AG09319 (cell line): Measurements from ENCODE around the gene NLRP5.
"Not testable (repeated sequence)": the region's sequence is repeated elsewhere in the genome, so short reads cannot be mapped to it uniquely, and the experiment has no call there.

Experiments used
- DNase-seq: peaks from one replicate; pipeline ENCODE4 v3.0.0-alpha.2; 2010; ENCODE audit warnings: low read depth; ENCODE audit errors: extremely low read depth
- TF ChIP-seq, protein P1 (sequence below): IDR thresholded peaks from 2 replicates; pipeline ENCODE4 v1.5.1; 2011; ENCODE audit warnings: low read depth, mild to moderate bottlenecking, inconsistent platforms, low read length, moderate library complexity

The NLRP5 gene

DNA sequence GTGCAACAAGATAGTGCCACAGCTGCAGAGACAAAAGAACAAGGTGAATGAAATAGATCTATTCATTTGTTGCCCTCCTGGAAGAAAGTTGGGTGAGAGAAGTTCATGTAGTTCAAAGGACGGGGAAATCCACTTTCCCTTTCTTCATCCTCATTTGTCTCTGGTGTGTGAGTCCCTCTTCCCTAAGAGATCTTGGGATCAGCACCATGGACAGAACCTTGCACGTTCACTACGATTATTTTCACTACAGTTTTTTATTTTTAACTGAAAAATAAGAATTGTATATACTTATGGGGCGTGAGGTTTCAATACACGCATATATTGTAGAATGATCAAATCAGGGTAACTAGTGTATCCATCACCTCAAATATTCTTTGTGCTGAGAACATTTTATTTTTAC is 29.2 kb downstream of the NLRP5 start:
- TF ChIP-seq, protein P1, sequence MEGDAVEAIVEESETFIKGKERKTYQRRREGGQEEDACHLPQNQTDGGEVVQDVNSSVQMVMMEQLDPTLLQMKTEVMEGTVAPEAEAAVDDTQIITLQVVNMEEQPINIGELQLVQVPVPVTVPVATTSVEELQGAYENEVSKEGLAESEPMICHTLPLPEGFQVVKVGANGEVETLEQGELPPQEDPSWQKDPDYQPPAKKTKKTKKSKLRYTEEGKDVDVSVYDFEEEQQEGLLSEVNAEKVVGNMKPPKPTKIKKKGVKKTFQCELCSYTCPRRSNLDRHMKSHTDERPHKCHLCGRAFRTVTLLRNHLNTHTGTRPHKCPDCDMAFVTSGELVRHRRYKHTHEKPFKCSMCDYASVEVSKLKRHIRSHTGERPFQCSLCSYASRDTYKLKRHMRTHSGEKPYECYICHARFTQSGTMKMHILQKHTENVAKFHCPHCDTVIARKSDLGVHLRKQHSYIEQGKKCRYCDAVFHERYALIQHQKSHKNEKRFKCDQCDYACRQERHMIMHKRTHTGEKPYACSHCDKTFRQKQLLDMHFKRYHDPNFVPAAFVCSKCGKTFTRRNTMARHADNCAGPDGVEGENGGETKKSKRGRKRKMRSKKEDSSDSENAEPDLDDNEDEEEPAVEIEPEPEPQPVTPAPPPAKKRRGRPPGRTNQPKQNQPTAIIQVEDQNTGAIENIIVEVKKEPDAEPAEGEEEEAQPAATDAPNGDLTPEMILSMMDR: no peak

GRCh38 chr19:56019325-56019724 is 32.8 kb downstream of the NLRP5 start:
- not testable (repeated sequence) for DNase-seq

More for the DNA sequence above, 29.2 kb downstream of the NLRP5 start:
- DNase-seq: no peak

- not testable (repeated sequence) for DNase-seq
These were observed 33.9 kb downstream of the NLRP5 start for GRCh38 chr19:56020355-56020975.

- TF ChIP-seq, protein P1: no peak
- DNase-seq: no peak
These were observed 40.2 kb downstream of the NLRP5 start for GRCh38 chr19:56026769-56027168.

DNA sequence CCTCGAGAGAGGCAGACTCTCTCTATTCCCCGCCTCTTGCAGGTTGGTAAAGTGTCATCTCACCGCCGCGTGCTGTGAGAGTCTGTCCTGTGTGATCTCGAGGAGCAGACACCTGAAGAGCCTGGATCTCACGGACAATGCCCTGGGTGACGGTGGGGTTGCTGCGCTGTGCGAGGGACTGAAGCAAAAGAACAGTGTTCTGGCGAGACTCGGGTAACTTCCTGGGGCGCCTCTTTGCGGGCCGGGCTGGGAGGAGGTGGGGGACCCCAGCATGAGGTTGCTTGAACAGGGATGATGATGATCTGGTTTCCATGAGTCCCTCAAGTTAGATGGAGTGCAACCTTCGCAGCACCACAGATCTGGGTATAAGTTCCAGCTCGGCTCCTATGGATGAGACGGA is 67.0 kb downstream of the NLRP5 start:
- TF ChIP-seq, protein P1: no peak

GRCh38 chr19:56066152-56067023 is 79.8 kb downstream of the NLRP5 start:
- TF ChIP-seq, protein P1: peak; percentile 89
- no peak for DNase-seq

More for the DNA sequence above, 67.0 kb downstream of the NLRP5 start:
- DNase-seq: no peak

DNA sequence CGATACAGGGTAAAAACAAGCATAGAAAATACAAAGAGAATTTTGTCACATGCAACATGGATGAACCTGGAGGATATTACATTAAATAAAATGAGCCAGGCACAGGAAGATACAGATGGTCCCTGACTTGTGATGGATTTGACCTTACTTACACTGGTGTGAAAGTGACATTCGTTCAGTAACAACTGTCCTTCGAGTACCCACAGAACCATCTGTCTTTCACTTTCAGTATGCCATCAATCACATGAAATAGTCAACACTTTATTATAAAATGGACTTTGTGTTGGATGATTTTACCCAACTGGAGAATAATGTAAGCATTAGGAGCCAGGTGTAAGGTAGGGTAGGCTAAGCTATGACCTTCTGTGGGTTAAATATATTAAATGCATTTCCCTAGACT is 83.1 kb downstream of the NLRP5 start:
- DNase-seq: no peak
- TF ChIP-seq, protein P1: no peak

DNA sequence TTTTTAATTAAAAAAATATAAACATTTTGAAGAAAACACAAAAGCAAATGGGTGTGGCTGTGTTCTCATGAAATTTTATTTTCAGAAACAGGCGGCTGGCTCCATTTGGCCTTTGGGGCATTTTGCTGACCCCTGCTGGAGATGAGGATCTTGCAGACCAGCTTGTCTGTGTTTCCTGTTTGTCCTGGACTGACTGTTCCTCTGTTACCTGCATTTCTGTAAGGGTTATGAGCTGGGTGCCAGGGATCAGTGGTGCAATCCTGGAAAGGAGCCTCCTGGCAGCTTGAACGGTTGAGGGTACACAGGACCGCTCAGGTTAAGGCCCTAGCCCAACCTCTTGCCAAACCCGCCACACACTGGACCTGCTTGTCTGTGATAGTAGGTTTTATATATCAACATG is 84.6 kb downstream of the NLRP5 start:
- no peak for DNase-seq
- TF ChIP-seq, protein P1: peak; percentile 27
